DOHH2 (cell line): ENCODE results near the gene GABRE.

ENCODE experiments used
- CTCF ChIP-seq: fragments of 200-600 bp; sonication (generic); IDR thresholded peaks from one replicate; pipeline ENCODE4 v1.5.1; 2014; ENCODE audit warnings: antibody characterized with exemption, mild to moderate bottlenecking, low read depth, low read length; ENCODE audit not compliant: poor library complexity, severe bottlenecking
- EZH2phosphoT487 ChIP-seq: fragments of 200-600 bp; sonication (generic); IDR thresholded peaks from 2 replicates; pipeline ENCODE4 v1.6.1; 2017; ENCODE audit warnings: borderline replicate concordance, mild to moderate bottlenecking, antibody characterized with exemption, low read length, moderate library complexity, mixed read lengths

DNA sequence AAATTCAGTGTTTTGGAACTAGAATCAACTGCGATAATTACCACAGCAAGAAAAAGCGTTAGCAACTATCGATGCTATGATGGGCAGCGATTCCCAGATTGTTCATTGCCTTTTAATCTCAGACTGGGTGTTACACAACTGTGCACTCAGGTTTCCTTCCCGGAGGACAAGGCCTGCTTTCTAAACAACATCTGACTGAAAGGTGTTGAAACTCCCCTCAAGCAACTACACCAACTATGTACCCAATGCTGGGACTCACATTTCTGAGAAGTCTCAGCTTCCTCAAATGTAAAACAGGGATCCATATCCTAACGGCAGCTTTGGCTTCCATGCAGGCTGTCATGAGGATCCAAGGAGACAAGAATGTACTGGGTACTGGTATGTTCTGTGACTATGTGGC, 8.2 kb downstream of the GABRE start:
- TF ChIP-seq CTCF, result no peak
- no peak for TF ChIP-seq EZH2phosphoT487
